Adrenal gland (tissue), 5 donors: ENCODE measurements around the gene CC2D2B.

ENCODE experiments used
- POLR2A ChIP-seq, 2 donors: fragments of 450-650 bp; IDR thresholded peaks; one replicate each; pipeline ENCODE4 v1.6.1; 2017; ENCODE audit warnings: antibody characterized with exemption in 2 of 2, mild to moderate bottlenecking in 2 of 2, moderate library complexity in 1 of 2
- TF ChIP-seq, protein P1 (sequence below), 6 experiments: fragments of 450-650 bp in 4 of 6; fragments of 200-600 bp in 2 of 6; sonication (generic) in 1 of 6; IDR thresholded peaks; 1 replicate in 5 of 6; 2 replicates in 1 of 6; pipeline versions ENCODE4 v1.5.1 to v1.8.0; 2016 to 2021; ENCODE audit warnings: antibody characterized with exemption in 6 of 6, mild to moderate bottlenecking in 2 of 6, moderate library complexity in 1 of 6
- donor health status: DM: no; HTN: no; CAD: no.

GRCh38 chr10:95860166-95860940 lies 47.4 kb upstream of the CC2D2B start:
- TF ChIP-seq, protein P1, sequence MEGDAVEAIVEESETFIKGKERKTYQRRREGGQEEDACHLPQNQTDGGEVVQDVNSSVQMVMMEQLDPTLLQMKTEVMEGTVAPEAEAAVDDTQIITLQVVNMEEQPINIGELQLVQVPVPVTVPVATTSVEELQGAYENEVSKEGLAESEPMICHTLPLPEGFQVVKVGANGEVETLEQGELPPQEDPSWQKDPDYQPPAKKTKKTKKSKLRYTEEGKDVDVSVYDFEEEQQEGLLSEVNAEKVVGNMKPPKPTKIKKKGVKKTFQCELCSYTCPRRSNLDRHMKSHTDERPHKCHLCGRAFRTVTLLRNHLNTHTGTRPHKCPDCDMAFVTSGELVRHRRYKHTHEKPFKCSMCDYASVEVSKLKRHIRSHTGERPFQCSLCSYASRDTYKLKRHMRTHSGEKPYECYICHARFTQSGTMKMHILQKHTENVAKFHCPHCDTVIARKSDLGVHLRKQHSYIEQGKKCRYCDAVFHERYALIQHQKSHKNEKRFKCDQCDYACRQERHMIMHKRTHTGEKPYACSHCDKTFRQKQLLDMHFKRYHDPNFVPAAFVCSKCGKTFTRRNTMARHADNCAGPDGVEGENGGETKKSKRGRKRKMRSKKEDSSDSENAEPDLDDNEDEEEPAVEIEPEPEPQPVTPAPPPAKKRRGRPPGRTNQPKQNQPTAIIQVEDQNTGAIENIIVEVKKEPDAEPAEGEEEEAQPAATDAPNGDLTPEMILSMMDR (IDR thresholded peaks at IDR 0.05), result no peak
- no peak for TF ChIP-seq POLR2A (IDR thresholded peaks at IDR 0.05)
